SIG-M5 (cell line): ENCODE results near the gene TMEM174.

Experiments used
- DNase-seq: peaks from one replicate; lab custom pipeline; 2025; lab: John Stamatoyannopoulos, UW

TMEM174 gene, protein sequence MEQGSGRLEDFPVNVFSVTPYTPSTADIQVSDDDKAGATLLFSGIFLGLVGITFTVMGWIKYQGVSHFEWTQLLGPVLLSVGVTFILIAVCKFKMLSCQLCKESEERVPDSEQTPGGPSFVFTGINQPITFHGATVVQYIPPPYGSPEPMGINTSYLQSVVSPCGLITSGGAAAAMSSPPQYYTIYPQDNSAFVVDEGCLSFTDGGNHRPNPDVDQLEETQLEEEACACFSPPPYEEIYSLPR

GRCh38 chr5:73172951-73173350 lies at the start of gene TMEM174:
Gene TMEM174, plus strand, starts transcription at chr5:73173193. Its CDS starts 51 bp downstream, at chr5:73173244.
- DNase-seq: no peak

GRCh38 chr5:73125289-73125688 lies 47.7 kb upstream of the TMEM174 start:
- DNase-seq: no peak

DNA sequence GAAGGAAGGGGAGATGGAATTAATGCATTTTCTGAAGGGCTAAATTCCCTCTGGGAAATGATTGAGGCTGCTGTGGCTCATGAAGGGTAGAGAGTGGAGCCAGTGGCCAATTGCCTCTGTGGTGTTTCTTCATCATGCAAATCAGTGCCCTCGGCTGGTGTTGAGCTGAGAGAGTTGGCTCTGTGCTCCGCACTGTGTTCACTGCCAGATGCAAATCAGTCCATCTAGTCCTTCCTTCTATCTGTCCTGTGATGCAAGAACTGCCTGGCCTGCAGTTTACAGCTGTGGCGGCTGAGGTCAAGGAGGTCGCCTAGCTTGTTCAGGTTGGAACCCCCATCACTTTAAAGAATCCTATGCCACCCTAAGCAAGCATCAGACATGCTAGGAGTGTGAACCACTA lies 46.6 kb upstream of the TMEM174 start:
- DNase-seq: no peak

GRCh38 chr5:73126957-73127356 lies 46.0 kb upstream of the TMEM174 start:
- DNase-seq: no peak

GRCh38 chr5:73129143-73129542 lies 43.9 kb upstream of the TMEM174 start:
- no peak for DNase-seq

DNA sequence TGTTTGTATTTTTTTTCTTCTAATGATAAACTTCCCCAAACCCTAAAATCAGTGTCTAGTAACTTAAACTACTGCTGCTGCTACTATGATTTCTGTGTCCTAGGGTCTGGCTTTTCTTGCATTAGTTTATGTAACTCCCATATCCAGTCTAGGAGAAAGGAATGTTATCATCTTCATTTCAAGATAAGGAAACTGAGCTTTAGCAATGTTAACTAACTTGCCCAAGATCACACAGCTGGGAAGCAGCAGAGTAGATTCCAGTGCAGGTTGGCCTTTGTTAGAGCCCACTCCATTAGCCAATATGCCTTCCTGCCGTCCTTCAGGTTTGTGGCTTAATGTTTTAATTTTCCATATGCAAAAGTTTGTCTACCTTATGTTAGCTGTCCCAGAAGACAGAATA lies 42.2 kb upstream of the TMEM174 start:
- no peak for DNase-seq

DNA sequence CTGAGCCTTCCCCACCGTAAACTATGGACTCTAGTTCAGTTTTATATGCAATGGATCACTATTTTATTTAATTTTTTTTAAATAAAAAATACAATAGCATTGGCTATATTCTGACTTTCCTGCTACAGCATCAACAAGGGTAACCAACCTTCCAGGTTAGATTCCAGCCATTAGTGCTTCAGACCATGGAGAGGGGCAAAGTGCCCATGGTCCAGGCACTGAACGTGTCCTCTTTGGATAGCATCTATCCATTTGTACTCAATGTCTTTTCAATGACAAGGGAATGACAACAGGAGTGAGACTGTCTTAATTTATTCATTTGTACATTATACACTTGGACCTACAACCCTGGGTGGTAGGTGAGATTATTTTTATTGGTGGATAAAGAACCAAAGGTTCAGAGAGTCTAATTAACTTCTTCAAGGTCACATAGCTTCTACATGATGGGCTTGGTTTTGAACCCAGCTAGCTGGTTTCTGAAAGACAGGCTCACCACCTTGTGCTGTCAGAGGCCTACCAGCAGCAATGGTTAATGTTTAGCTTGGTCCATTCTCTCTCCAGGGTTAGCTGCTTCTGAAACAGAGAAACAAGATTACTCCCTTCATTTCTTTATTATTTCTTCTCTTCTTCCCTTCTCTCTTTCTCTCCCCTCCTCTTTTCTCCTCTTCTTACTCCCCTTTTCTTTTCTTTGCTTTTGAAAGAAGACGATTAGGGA lies 41.1 kb upstream of the TMEM174 start:
- DNase-seq: no peak

DNA sequence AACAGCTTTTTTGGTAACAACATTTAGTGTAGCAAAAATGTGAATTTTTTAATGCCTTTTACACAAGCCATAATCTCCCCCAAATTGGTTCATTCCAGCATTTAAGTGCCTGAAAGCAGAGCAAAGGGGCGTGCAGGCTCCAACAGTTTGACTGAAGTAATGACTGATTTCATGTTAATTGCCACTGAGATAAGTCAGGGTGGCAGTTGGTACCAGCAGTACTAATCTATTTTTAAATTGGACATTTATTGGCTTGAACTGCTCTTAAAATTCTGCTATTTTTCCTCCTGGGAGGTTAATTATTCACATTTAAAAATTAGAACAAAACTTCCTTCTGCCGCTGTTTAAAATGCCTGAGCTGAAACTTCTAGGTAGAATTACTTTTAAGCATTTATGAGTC lies 40.2 kb upstream of the TMEM174 start:
- no peak for DNase-seq

DNA sequence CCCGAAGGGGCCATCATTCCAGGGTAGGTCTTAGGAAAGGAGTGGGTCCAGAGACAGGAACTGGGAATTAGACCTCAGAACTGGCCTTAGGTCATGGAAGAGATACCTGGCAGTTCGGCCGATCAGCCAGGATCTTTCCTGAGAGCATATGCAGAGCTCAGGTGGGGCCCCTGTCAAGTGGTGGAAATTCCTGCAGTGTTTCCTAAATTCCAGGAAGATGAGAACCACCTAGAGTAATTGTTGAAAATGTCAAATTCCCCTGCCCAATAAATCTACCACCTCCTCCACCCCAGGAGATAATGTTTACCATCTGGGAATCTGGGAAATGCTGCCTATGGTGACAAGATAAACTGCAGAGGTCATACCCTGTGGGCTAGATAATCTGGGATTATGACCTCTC lies 38.0 kb upstream of the TMEM174 start:
- DNase-seq: no peak

- no peak for DNase-seq
These were observed 37.5 kb upstream of the TMEM174 start for GRCh38 chr5:73135429-73136054.

DNA sequence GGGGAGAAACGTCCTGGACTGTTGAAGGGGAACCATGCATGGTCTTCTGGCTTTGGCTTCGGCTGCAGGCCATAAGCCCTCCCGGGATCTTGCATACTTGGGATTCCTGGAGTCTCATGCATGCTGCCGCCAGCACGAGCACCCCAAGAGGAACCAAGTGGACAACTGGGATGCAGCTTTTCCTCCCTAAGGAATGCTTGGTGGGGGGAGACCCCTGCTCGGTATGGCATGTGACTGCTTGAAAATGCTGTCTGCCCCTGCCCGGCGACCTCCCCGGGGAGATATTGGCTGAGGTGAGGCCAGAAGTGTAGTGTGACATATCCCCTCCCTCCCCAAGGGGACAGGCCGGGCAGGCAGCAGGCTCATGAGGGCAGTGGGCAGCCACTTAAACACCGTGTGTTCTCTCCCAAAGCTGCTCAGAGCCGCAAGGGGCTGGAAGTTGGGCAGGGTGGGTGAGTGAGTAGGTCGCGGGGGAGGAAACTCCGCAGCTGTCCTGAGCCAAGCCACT lies 36.9 kb upstream of the TMEM174 start:
- no peak for DNase-seq

GRCh38 chr5:73137563-73138530 lies 35.1 kb upstream of the TMEM174 start:
- DNase-seq: no peak

- DNase-seq: no peak
These were observed 33.5 kb upstream of the TMEM174 start for GRCh38 chr5:73139485-73139884.

DNA sequence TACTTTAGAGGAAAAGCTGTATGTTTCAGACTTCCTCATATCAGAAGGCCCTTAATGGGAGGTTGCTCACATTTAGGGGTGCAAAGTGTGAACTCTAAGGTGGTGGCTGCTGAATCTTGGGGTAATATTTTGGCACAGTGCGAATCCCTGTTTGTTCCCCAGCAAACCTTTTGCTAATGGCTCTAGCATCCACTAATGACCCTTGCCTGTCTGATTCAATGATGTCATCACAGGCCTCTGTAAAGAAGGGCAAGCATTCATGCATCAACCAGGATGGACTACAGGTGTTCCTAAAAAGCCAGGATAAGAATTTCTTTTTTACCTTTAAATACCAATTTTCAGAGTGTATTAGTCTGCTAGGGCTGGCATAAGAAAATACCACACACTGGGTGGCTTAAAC lies 32.2 kb upstream of the TMEM174 start:
- DNase-seq: no peak

DNA sequence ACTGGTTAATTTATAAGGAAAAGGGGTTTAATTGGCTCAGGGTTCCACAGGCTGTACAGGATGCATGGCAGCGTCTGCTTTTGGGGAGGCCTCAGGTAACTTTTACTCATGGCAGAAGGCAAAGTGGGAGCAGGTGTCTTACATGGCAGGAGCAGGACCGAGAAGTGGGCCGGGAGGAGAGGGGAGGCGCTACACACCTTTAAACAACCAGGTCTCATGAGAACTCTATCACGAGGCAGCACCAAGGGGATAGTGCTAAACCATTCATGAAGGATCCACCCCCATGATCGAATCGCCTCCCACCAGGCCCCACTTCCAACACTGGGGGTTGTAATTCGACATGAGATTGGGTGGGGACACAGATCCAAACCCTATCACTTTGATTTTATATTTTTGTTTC lies 31.0 kb upstream of the TMEM174 start:
- no peak for DNase-seq

- DNase-seq: no peak
These were observed 29.3 kb upstream of the TMEM174 start for GRCh38 chr5:73143716-73144115.

GRCh38 chr5:73149540-73149939 lies 23.5 kb upstream of the TMEM174 start:
- DNase-seq: no peak

- DNase-seq: no peak
These were observed 22.1 kb upstream of the TMEM174 start for GRCh38 chr5:73150876-73151275.

- DNase-seq: no peak
These were observed 21.1 kb upstream of the TMEM174 start for GRCh38 chr5:73151766-73152410.

DNA sequence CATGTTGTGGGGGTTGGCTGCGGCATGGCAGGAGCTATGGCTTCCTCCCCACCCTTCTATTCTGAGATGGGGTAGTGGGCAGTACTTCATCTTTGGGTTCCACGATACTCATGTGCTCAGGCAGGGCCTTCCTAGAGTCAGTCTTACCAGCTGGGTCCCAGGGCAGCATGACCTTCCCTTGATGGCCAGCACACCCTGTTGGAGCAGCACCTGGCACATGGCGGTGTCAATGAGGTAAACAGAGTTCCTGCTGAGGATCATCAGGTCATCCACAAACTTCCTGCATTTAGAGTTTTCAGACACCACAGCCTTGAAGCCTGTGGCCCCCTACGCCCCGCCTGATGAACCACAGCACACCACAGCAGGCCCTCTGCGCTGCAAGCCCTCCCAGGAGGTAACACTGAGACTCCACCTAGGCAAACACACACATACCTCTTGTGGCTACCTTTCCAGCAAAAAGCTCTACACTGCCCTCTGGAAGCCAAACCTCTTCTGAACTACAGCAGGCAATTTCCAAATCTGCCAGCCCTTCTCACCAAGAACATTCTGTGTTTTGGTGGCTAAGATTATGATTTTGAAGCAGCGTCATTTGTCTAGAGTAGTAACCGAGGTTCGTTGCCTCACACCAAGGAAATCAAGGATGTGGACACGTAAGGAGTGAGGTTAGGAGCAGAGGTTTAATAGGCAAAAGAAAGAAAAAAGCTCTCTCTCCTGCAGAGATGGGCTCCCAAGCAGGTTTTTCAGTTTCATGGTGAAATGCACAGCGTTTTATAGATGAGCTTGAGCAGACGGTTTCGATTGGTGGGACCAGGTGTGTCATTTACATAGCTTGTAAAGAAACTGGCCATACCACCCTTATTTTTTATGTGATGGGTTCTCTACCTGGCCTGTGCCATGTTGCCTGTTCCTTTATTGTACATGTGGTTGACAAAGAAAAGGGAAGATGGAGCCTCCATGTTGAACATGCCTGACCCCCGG lies 20.3 kb upstream of the TMEM174 start:
- no peak for DNase-seq
